K562 (cell line): Measurements from ENCODE around the gene LYPLA2. TPM values are rescaled to one million over a fixed set of nuclear protein-coding genes. Genes with fewer than 3 reads are reported as not detected.

Experiments used
- ELF2 ChIP-seq: fragments of 250-450 bp; sonication (Bioruptor Pico); IDR thresholded peaks from 2 replicates; pipeline ENCODE4 v1.5.0; 2021; ENCODE audit warnings: mild to moderate bottlenecking
- EP400 ChIP-seq: fragments of 450-650 bp; IDR thresholded peaks from 2 replicates; pipeline ENCODE4 v1.6.1; 2017; ENCODE audit warnings: antibody characterized with exemption, mild to moderate bottlenecking, moderate library complexity
- ETV5 ChIP-seq: sonication (generic); formaldehyde crosslinking; IDR thresholded peaks from 2 replicates; pipeline ENCODE4 v1.4.0; 2020; ENCODE audit warnings: low read depth, mild to moderate bottlenecking, missing genetic modification reagents
- GABPA ChIP-seq: fragments of 200-800 bp; sonication (Bioruptor generic); conservative IDR thresholded peaks from 2 replicates; pipeline ENCODE4 v1.6.1; 2016; ENCODE audit warnings: low read depth, missing genetic modification characterization, missing compliant biosample characterization
- JUN ChIP-seq, 2 experiments: sonication (generic) in 1 of 2; formaldehyde crosslinking in 1 of 2; IDR thresholded peaks; 2 replicates each; pipeline versions ENCODE4 v1.6.1 to v1.8.0; 2012 to 2022; ENCODE audit warnings: borderline replicate concordance in 2 of 2, mild to moderate bottlenecking in 2 of 2, improper control_type of control experiment in 1 of 2, low read depth in 1 of 2, low read length in 1 of 2, missing genetic modification reagents in 1 of 2
- LEF1 ChIP-seq: fragments of 450-650 bp; IDR thresholded peaks from 2 replicates; pipeline ENCODE4 v1.6.1; 2016; ENCODE audit warnings: mild to moderate bottlenecking
- MCM3 ChIP-seq: fragments of 450-650 bp; IDR thresholded peaks from 2 replicates; pipeline ENCODE4 v1.6.1; 2016
- NFE2 ChIP-seq: IDR thresholded peaks from 2 replicates; pipeline ENCODE4 v1.6.1; 2014; ENCODE audit warnings: antibody characterized with exemption, low read depth
- SMAD4 ChIP-seq: fragments of 250-450 bp; sonication (Bioruptor Pico); conservative IDR thresholded peaks from 2 replicates; pipeline ENCODE4 v1.8.0; 2021; ENCODE audit warnings: inconsistent platforms, mild to moderate bottlenecking, moderate library complexity
- SRSF3 ChIP-seq: fragments of 200-400 bp; formaldehyde crosslinking; IDR thresholded peaks from 2 replicates; pipeline ENCODE4 v1.6.1; 2016; ENCODE audit warnings: mild to moderate bottlenecking, low read length, moderate library complexity; ENCODE audit not compliant: insufficient read depth
- ZC3H11A ChIP-seq: IDR thresholded peaks from 2 replicates; pipeline ENCODE4 v1.6.1; 2012; ENCODE audit warnings: low read depth, low read length, improper control_type of control experiment
- ZNF143 ChIP-seq: sonication (generic); formaldehyde crosslinking; IDR thresholded peaks from 2 replicates; pipeline ENCODE4 v1.9.0; 2022; ENCODE audit warnings: mild to moderate bottlenecking, missing genetic modification reagents
- ZNF507 ChIP-seq: conservative IDR thresholded peaks from 2 replicates; pipeline ENCODE4 v1.6.1; 2017; ENCODE audit warnings: missing genetic modification characterization, missing compliant biosample characterization
- polyA plus RNA-seq, 8 experiments: library from polyadenylated mRNA; depleted of rRNA in 4 of 8; stranded (reverse) in 5 of 8; unstranded in 3 of 8; fragments of >200 nt; fragmentation: Nextera tagmentation in 2 of 8; fragmentation: Illumina TruSeq in 1 of 8; extraction: Ambion mirVana in 2 of 8; extraction: Trizol in 1 of 8; gene quantifications; 2 replicates each; pipeline versions ENCODE4 v1.2.1 to v1.2.3, GENCODE V29; 2011 to 2014; ENCODE audit warnings: inconsistent platforms in 1 of 8, missing spikeins in 1 of 8
- total RNA-seq, 7 experiments: library from RNA; depleted of rRNA in 6 of 7; stranded (reverse); fragments of >200 nt in 6 of 7; fragmentation: Illumina TruSeq in 2 of 7; extraction: Trizol in 2 of 7; gene quantifications; 2 replicates each; pipeline versions ENCODE4 v1.2.1 to v1.2.3, GENCODE V29; 2011 to 2021; ENCODE audit warnings: low replicate concordance in 1 of 7
- TF ChIP-seq, protein P1 (sequence below), 2 experiments: fragments of 450-650 bp; IDR thresholded peaks; 2 replicates each; pipeline ENCODE4 v1.6.1; 2018; ENCODE audit warnings: mild to moderate bottlenecking in 2 of 2, low read depth in 1 of 2; ENCODE audit not compliant: partially characterized antibody in 2 of 2
- TF ChIP-seq, protein P2 (sequence below): fragments of 450-650 bp; IDR thresholded peaks from 2 replicates; pipeline ENCODE4 v1.6.1; 2016; ENCODE audit warnings: antibody characterized with exemption
- TF ChIP-seq, protein P3 (sequence below), 2 experiments: fragments of 450-650 bp in 1 of 2; sonication (generic) in 1 of 2; formaldehyde crosslinking; conservative IDR thresholded peaks; 2 replicates each; pipeline versions ENCODE4 v1.4.0 to v1.8.1; 2020 to 2022; ENCODE audit warnings: mild to moderate bottlenecking in 1 of 2, missing genetic modification reagents in 1 of 2
- TF ChIP-seq, protein P4 (sequence below): fragments of 450-650 bp; IDR thresholded peaks from 2 replicates; pipeline ENCODE4 v1.6.1; 2016

The LYPLA2 gene
- total and polyA plus RNA-seq, 9 of the 15 experiments (the other 6 are each of a cell fraction or from before 2014, with no cell fraction given) = 3.9 to 128 (median 60.1) TPM

DNA sequence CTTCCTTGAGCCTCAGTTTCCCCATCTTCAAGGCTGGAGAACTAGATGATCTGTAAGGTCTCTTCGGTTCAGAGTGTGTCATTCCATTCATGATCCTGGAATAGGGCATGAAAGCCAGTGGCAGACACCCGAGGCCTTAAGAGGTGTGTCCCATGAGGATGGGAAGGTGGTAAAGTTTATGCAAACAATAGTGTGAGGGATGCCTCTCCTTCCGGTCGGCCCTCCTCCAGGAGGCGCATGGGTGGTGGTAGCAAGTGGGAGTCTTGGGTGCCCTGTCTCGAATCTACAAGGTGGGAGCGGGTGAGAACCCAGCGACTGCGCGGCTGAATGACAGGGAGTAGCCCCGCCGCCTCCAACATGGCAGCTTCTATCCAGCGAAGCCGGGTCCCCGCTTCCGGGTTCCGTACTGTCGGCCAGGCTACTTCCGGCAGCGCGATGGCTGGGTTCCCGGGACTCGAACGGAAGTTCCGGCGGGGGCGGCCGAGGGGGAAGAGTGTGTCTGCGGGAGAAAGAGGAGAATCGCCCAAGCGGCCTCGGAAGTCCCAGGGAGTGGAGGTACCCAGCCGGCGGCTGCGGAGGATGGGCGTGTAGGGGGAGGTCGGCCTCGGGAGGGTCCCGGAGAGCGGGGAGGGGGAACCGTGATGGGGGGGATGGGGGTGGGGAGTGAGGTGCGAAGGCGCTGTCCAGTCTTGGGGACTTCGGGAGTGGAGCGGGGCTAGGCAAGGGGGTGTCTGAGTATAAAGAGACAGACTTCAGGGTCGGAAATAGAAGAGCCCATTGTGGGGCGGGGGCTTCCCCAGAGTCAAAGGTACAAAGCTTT, at the start of gene LYPLA2 (continued):
- TF ChIP-seq, protein P1, sequence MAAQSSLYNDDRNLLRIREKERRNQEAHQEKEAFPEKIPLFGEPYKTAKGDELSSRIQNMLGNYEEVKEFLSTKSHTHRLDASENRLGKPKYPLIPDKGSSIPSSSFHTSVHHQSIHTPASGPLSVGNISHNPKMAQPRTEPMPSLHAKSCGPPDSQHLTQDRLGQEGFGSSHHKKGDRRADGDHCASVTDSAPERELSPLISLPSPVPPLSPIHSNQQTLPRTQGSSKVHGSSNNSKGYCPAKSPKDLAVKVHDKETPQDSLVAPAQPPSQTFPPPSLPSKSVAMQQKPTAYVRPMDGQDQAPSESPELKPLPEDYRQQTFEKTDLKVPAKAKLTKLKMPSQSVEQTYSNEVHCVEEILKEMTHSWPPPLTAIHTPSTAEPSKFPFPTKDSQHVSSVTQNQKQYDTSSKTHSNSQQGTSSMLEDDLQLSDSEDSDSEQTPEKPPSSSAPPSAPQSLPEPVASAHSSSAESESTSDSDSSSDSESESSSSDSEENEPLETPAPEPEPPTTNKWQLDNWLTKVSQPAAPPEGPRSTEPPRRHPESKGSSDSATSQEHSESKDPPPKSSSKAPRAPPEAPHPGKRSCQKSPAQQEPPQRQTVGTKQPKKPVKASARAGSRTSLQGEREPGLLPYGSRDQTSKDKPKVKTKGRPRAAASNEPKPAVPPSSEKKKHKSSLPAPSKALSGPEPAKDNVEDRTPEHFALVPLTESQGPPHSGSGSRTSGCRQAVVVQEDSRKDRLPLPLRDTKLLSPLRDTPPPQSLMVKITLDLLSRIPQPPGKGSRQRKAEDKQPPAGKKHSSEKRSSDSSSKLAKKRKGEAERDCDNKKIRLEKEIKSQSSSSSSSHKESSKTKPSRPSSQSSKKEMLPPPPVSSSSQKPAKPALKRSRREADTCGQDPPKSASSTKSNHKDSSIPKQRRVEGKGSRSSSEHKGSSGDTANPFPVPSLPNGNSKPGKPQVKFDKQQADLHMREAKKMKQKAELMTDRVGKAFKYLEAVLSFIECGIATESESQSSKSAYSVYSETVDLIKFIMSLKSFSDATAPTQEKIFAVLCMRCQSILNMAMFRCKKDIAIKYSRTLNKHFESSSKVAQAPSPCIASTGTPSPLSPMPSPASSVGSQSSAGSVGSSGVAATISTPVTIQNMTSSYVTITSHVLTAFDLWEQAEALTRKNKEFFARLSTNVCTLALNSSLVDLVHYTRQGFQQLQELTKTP (IDR thresholded peaks at IDR 0.05; ENCODE audit: low read depth in 1 of 2, partially characterized antibody in 2 of 2) = no peak
- 0 out of 2 replicates have a peak, but pooled peaks have one; percentile 41 for TF ChIP-seq ZNF143
- peak; percentile 99 for TF ChIP-seq GABPA (tag)
- TF ChIP-seq ETV5 (CRISPR knock-in tag) = peak; percentile 96
- peak; percentile 98 for TF ChIP-seq ELF2 (CRISPR knock-in tag)
- TF ChIP-seq ZC3H11A = no peak
- TF ChIP-seq, protein P2, sequence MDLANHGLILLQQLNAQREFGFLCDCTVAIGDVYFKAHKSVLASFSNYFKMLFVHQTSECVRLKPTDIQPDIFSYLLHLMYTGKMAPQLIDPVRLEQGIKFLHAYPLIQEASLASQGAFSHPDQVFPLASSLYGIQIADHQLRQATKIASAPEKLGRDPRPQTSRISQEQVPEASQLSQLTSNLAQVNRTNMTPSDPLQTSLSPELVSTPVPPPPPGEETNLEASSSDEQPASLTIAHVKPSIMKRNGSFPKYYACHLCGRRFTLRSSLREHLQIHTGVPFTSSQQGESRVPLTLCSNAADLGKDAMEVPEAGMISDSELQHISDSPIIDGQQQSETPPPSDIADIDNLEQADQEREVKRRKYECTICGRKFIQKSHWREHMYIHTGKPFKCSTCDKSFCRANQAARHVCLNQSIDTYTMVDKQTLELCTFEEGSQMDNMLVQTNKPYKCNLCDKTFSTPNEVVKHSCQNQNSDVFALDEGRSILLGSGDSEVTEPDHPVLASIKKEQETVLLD = no peak
- no peak for TF ChIP-seq LEF1
- no peak for TF ChIP-seq SRSF3
- no peak for TF ChIP-seq MCM3
- TF ChIP-seq, protein P3, sequence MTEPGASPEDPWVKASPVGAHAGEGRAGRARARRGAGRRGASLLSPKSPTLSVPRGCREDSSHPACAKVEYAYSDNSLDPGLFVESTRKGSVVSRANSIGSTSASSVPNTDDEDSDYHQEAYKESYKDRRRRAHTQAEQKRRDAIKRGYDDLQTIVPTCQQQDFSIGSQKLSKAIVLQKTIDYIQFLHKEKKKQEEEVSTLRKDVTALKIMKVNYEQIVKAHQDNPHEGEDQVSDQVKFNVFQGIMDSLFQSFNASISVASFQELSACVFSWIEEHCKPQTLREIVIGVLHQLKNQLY (CRISPR knock-in tag; conservative IDR thresholded peaks at IDR 0.05) = 0 out of 4 replicates have a peak, but pooled peaks of 1 of the 2 experiments have one; percentile 44
- TF ChIP-seq SMAD4 = peak; percentile 52
- no peak for TF ChIP-seq ZNF507 (tag)
- TF ChIP-seq JUN (IDR thresholded peaks at IDR 0.05; ENCODE audit: borderline replicate concordance, low read depth, low read length) = no peak
- TF ChIP-seq JUN (CRISPR knock-in tag; IDR thresholded peaks at IDR 0.05; ENCODE audit: borderline replicate concordance) = no peak
- TF ChIP-seq NFE2 = no peak
- TF ChIP-seq EP400 = peak; percentile 78
- TF ChIP-seq, protein P4, sequence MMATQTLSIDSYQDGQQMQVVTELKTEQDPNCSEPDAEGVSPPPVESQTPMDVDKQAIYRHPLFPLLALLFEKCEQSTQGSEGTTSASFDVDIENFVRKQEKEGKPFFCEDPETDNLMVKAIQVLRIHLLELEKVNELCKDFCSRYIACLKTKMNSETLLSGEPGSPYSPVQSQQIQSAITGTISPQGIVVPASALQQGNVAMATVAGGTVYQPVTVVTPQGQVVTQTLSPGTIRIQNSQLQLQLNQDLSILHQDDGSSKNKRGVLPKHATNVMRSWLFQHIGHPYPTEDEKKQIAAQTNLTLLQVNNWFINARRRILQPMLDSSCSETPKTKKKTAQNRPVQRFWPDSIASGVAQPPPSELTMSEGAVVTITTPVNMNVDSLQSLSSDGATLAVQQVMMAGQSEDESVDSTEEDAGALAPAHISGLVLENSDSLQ = peak; percentile 94
